Smooth muscle cell (in vitro differentiated cells): ENCODE data around the gene LGMN. TPM values are rescaled to one million over a fixed set of nuclear protein-coding genes. Genes with fewer than 3 reads are reported as not detected.

ENCODE experiments used
- DNase-seq: peaks from one replicate; lab custom pipeline; 2025; ENCODE audit not compliant: unreplicated experiment; lab: John Stamatoyannopoulos, UW
- H2AFZ ChIP-seq: fragments of 200-600 bp; sonication (generic); 2 replicates; pipeline ENCODE4 v1.6.0; 2016; ENCODE audit warnings: antibody characterized with exemption, low read depth, mild to moderate bottlenecking
- H3F3A ChIP-seq: fragments of 200-600 bp; sonication (generic); 2 replicates; pipeline ENCODE4 v1.6.0; 2017; ENCODE audit warnings: antibody characterized with exemption, low read depth
- H3K27ac ChIP-seq: fragments of 200-600 bp; sonication (generic); 2 replicates; pipeline ENCODE4 v1.5.1; 2016; ENCODE audit warnings: low read depth, mild to moderate bottlenecking
- H3K27me3 ChIP-seq: fragments of 200-600 bp; sonication (generic); 2 replicates; pipeline ENCODE4 v1.6.1; 2016; ENCODE audit warnings: low read depth, mild to moderate bottlenecking
- H3K36me3 ChIP-seq: fragments of 200-600 bp; sonication (generic); 2 replicates; pipeline ENCODE4 v1.5.1; 2016; ENCODE audit warnings: low read depth
- H3K4me1 ChIP-seq: fragments of 200-600 bp; sonication (generic); 2 replicates; pipeline ENCODE4 v1.5.1; 2016; ENCODE audit warnings: low read depth
- H3K4me2 ChIP-seq: fragments of 200-600 bp; sonication (generic); 2 replicates; pipeline ENCODE4 v1.6.0; 2016; ENCODE audit warnings: mild to moderate bottlenecking
- H3K4me3 ChIP-seq: fragments of 200-600 bp; sonication (generic); 2 replicates; pipeline ENCODE4 v1.5.1; 2016; ENCODE audit warnings: mild to moderate bottlenecking
- H3K79me2 ChIP-seq: fragments of 200-600 bp; sonication (generic); 2 replicates; pipeline ENCODE4 v1.6.0; 2016; ENCODE audit warnings: low read depth, mild to moderate bottlenecking
- H3K9ac ChIP-seq: fragments of 200-600 bp; sonication (generic); 2 replicates; pipeline ENCODE4 v1.6.0; 2016; ENCODE audit warnings: low read depth
- H3K9me3 ChIP-seq: fragments of 200-600 bp; sonication (generic); replicated peaks from 2 replicates; pipeline ENCODE4 v1.5.1; 2016; ENCODE audit warnings: low read depth
- H4K20me1 ChIP-seq: fragments of 200-600 bp; sonication (generic); 2 replicates; pipeline ENCODE4 v1.6.0; 2016; ENCODE audit warnings: low read depth
- WGBS: methylation state at CpG from one replicate; pipeline ENCODE4 v1.1.7; 2016; ENCODE audit warnings: low lambda C conversion rate; 5-methylcytosine and 5-hydroxymethylcytosine counted together
- polyA plus RNA-seq: library from polyadenylated mRNA; unstranded; fragments of >200 nt; fragmentation: Nextera tagmentation; extraction: Ambion mirVana; gene quantifications from 2 replicates; pipeline ENCODE4 v1.2.1, GENCODE V29; 2016
- total RNA-seq: library from RNA; depleted of rRNA; stranded (reverse); fragments of >200 nt; gene quantifications from 2 replicates; pipeline ENCODE4 v1.2.3, GENCODE V29; 2014
- TF ChIP-seq, protein P1 (sequence below): fragments of 200-600 bp; sonication (generic); IDR thresholded peaks from 2 replicates; pipeline ENCODE4 v1.5.1; 2017; ENCODE audit warnings: borderline replicate concordance, mild to moderate bottlenecking, antibody characterized with exemption; ENCODE audit not compliant: insufficient read depth, poor library complexity, severe bottlenecking

The LGMN gene
- total RNA-seq, result 110 and 124 TPM in 2 replicates
- 111 and 133 TPM in 2 replicates for polyA plus RNA-seq

DNA sequence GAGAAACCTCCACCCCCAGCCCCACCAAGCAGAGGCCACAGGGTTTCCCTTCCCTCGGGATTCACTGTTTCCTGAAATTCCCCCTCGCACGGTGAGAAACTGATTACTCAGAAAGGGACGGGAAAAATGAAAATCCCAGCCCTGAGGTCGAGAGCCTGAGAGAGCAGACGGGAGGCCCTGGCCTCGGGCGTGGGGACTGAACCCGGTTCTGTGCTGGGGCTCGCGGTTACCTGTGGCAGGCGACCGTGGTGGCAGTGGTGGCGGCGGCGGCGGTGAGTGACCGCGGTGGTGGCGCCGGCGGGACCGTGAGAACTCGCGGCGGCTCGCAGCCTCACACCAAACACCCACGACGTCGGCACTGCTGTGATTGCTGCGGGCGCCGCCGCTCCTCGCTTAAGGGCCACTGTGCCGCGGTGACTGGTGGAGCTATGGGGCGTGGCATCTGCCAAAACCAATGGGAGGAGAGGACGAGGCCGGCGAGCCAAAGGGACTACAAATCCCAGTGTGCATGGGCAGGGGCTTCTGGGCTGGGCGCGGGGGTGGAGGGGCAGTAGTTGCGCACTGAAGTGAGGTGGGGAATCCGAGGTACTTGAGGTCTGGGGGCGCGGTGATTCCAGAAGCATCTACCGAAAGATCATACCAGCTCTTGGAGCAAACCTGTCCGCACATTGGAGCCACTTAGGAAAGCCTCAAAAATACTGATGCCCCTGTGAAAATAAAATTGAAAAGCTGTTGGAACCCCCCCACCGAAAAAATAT is at the start of gene LGMN:
TSS of gene LGMN (minus strand) at position 369 of the 758 bp plus-strand sequence. CDS start 15,841 bp downstream, outside the sequence.
- WGBS, result 1% methylated on average over 49 of the region's 50 CpGs

DNA sequence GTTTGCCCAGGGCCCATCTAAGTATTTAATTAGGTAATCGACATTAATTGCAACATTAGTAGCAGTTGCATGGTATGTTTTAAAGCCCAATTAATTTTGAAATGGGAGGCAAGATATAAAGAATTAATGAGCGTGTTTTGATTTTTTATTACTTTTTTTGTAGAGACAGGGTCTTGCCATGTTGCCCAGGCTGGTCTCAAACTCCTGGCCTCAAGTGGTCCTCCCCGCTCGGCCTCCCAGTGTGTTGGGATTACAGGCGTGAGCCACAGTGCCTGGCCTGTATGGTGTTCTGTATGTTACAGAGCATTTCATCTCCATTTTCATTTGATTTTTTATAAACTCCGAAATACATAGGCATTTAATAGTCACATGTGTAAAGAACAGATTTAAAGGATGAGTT is 46.5 kb upstream of the LGMN start:
- peak overlapping the region; percentile 85 for H3K4me3 ChIP-seq
- no peak for DNase-seq
- H3K79me2 ChIP-seq, result peaks cover 51% of the 10 kb centered on the region
- TF ChIP-seq, protein P1, sequence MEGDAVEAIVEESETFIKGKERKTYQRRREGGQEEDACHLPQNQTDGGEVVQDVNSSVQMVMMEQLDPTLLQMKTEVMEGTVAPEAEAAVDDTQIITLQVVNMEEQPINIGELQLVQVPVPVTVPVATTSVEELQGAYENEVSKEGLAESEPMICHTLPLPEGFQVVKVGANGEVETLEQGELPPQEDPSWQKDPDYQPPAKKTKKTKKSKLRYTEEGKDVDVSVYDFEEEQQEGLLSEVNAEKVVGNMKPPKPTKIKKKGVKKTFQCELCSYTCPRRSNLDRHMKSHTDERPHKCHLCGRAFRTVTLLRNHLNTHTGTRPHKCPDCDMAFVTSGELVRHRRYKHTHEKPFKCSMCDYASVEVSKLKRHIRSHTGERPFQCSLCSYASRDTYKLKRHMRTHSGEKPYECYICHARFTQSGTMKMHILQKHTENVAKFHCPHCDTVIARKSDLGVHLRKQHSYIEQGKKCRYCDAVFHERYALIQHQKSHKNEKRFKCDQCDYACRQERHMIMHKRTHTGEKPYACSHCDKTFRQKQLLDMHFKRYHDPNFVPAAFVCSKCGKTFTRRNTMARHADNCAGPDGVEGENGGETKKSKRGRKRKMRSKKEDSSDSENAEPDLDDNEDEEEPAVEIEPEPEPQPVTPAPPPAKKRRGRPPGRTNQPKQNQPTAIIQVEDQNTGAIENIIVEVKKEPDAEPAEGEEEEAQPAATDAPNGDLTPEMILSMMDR, result no peak
- H3K4me2 ChIP-seq, result peak overlapping the region; percentile 95
- peaks cover 4% of the 10 kb centered on the region for H3K9me3 ChIP-seq
- peaks cover 14% of the 10 kb centered on the region for H3K36me3 ChIP-seq
- peak overlapping the region; percentile 94 for H3K27ac ChIP-seq
- no peak overlapping the region for H2AFZ ChIP-seq
- no peaks in the 10 kb centered on the region for H3K27me3 ChIP-seq
- H4K20me1 ChIP-seq, result peaks cover 16% of the 10 kb centered on the region
- peak overlapping the region; percentile 99 for H3K9ac ChIP-seq
- WGBS, result 64% methylated on average over 6 of the region's 6 CpGs
- H3F3A ChIP-seq, result peaks cover 6% of the 10 kb centered on the region
- peaks cover 12% of the 10 kb centered on the region for H3K4me1 ChIP-seq

More for the DNA sequence above, at the start of gene LGMN:
- Histone ChIP-seq H3K27me3 (no peaks in the 10 kb centered on the region), H3F3A (no peaks in the 10 kb centered on the region), H3K79me2 (peaks cover 8% of the 10 kb centered on the region), H3K4me1 (peaks cover 7% of the 10 kb centered on the region), H3K4me2 (peak within 1 kb of the TSS; percentile 92), H3K4me3 (peak within 1 kb of the TSS; percentile 82), H4K20me1 (peaks cover 27% of the 10 kb centered on the region), H3K9ac (peak within 1 kb of the TSS; percentile 87), H3K36me3 (no peaks in the 10 kb centered on the region), H3K27ac (peak within 1 kb of the TSS; percentile 89), H2AFZ (peak within 1 kb of the TSS; percentile 87), H3K9me3 (no peaks in the 10 kb centered on the region)
- peak; percentile 69 for DNase-seq
- TF ChIP-seq, protein P1, result no peak

DNA sequence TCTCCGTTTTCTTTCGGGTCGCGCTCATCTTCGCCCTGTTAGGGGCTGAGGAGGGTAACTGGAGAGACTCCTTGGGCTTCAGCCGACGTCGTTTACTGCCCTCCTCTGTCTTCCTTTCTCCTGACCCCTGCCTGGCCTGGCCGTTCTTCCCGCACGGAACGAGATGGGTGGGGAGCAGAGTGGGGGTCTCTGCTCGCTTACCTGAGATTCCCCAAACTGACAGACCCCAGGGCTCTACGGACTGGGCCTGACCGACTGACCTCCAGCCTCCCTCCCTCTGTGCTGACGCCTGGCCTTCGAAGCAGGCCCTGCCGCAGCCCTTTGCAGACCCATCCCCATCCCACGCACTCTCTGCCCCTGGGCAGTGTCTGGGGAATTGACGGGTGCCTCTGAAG is 46.1 kb upstream of the LGMN start:
- H3K9me3 ChIP-seq, result peaks cover 4% of the 10 kb centered on the region
- H3K27ac ChIP-seq, result peak overlapping the region; percentile 94
- peak overlapping the region; percentile 95 for H3K4me2 ChIP-seq
- peak overlapping the region; percentile 85 for H3K4me3 ChIP-seq
- peaks cover 12% of the 10 kb centered on the region for H3K4me1 ChIP-seq
- peaks cover 11% of the 10 kb centered on the region for H3K36me3 ChIP-seq
- under 1% methylated on average over 19 of the region's 20 CpGs for WGBS
- no peaks in the 10 kb centered on the region for H3K27me3 ChIP-seq
- H3K79me2 ChIP-seq, result peaks cover 46% of the 10 kb centered on the region
- H3F3A ChIP-seq, result peaks cover 6% of the 10 kb centered on the region
- peaks cover 11% of the 10 kb centered on the region for H4K20me1 ChIP-seq
- TF ChIP-seq, protein P1, result no peak
- DNase-seq, result no peak
- H3K9ac ChIP-seq, result peak overlapping the region; percentile 99
- no peak overlapping the region for H2AFZ ChIP-seq
